Chondrocyte (in vitro differentiated cells): ENCODE results near the gene TET1. TPM values are rescaled to one million over a fixed set of nuclear protein-coding genes. Genes with fewer than 3 reads are reported as not detected.
"Not testable (repeated sequence)": the region's sequence is repeated elsewhere in the genome, so short reads cannot be mapped to it uniquely, and the experiment has no call there.

Experiments used
- DNase-seq: peaks from one replicate; pipeline ENCODE4 v3.0.0; 2021; ENCODE audit warnings: mixed read lengths, low spot score
- H3K27ac Mint-ChIP-seq: one replicate; pipeline ENCODE4 v1.8.0; 2021; ENCODE audit warnings: mild to moderate bottlenecking, moderate library complexity, mixed read lengths; ENCODE audit not compliant: unreplicated experiment
- H3K27me3 Mint-ChIP-seq: 2 replicates; pipeline ENCODE4 v1.8.0; 2021; ENCODE audit warnings: low read depth, mixed read lengths
- H3K36me3 Mint-ChIP-seq: 2 replicates; pipeline ENCODE4 v1.8.0; 2021; ENCODE audit warnings: low read depth, mixed read lengths
- H3K4me1 Mint-ChIP-seq: 2 replicates; pipeline ENCODE4 v1.8.0; 2021; ENCODE audit warnings: low read depth, mild to moderate bottlenecking, mixed read lengths
- H3K4me3 Mint-ChIP-seq: one replicate; pipeline ENCODE4 v1.8.0; 2021; ENCODE audit warnings: mild to moderate bottlenecking, moderate library complexity, mixed read lengths; ENCODE audit not compliant: unreplicated experiment
- H3K9me3 Mint-ChIP-seq: 2 replicates; pipeline ENCODE4 v1.8.0; 2021; ENCODE audit warnings: low read depth, mixed read lengths
- CTCF ChIP-seq: fragments of 200-600 bp; sonication (generic); IDR thresholded peaks from 2 replicates; pipeline ENCODE4 v1.5.0; 2021; ENCODE audit warnings: antibody characterized with exemption, mild to moderate bottlenecking, moderate library complexity
- total RNA-seq: library from RNA; stranded (reverse); gene quantifications from 3 replicates; pipeline ENCODE4 v1.2.1, GENCODE V29; 2021

The TET1 gene
- total RNA-seq, 1 donor from 2014 or later, result 9.7 TPM

DNA sequence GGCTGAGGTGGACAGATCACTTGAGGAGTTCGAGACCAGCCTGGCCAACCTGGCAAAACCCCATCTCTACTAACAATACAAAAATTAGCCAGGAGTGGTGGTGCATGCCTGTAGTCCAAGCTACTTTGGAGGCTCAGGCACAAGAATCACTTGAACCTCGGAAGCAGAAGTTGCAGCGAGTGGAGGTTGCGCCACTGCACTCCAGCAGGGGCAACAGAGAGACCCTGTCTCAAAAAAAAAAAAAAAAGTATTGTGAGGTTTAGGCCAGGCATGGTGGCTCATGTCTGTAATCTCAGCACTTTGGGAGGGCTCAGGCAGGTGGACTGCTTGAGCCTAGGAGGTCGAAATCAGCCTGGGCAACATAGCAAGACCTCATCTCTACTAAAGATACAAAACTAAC is 16.0 kb downstream of the TET1 start:
- TF ChIP-seq CTCF, result peak; percentile 42
- no peak overlapping the region for H3K27ac Mint-ChIP-seq
- no peak for DNase-seq
- no peaks in the 10 kb centered on the region for H3K9me3 Mint-ChIP-seq
- peaks cover 4% of the 10 kb centered on the region for H3K4me1 Mint-ChIP-seq
- no peaks in the 10 kb centered on the region for H3K27me3 Mint-ChIP-seq
- H3K4me3 Mint-ChIP-seq, result no peak overlapping the region
- peaks cover 8% of the 10 kb centered on the region for H3K36me3 Mint-ChIP-seq

DNA sequence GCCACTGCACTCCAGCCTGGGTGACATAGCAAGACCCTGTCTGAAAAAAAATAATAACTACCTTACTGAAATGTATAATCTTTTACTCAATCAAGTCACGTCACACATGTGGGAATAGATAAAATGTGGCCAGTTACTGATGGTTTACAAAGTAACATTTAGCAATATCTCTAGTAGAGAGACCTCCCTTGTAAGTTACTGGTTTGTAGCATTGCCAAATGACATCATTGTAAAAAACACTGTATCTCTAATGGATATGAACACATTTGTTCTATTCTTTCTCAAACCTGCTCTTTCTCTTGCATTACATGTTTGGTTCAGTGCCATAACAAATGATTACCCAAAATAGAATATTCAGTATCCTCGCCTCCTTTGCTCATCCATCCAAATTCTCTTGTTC is 18.8 kb downstream of the TET1 start:
- Mint-ChIP-seq H3K27me3 (no peaks in the 10 kb centered on the region), H3K27ac (no peak overlapping the region)
- TF ChIP-seq CTCF, result no peak

DNA sequence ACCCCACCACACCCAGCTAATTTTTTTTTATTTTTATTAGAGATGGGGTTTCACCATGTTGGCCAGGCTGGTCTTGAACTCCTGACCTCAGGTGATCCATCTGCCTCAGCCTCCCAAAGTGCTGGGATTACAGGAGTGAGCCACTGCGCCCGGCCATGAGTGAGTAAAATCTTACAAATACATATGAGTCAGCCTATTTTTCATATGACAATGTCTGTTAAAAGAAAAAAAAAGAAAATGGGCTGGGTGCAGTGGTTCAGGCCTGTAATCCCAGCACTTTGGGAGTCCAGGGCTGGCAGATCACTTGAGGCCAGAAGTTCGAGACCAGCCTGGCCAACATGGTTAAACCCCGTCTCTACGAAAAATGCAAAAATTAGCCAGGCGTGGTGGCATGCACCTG is 24.1 kb downstream of the TET1 start:
- not testable (repeated sequence) for H3K9me3 Mint-ChIP-seq, H3K4me3 Mint-ChIP-seq, H3K27ac Mint-ChIP-seq, DNase-seq, H3K36me3 Mint-ChIP-seq, H3K4me1 Mint-ChIP-seq, H3K27me3 Mint-ChIP-seq

More for the DNA sequence above, 18.8 kb downstream of the TET1 start:
- Mint-ChIP-seq H3K4me1 (peaks cover 4% of the 10 kb centered on the region), H3K4me3 (no peak overlapping the region), H3K36me3 (peaks cover 3% of the 10 kb centered on the region), H3K9me3 (no peaks in the 10 kb centered on the region)
- DNase-seq, result no peak

DNA sequence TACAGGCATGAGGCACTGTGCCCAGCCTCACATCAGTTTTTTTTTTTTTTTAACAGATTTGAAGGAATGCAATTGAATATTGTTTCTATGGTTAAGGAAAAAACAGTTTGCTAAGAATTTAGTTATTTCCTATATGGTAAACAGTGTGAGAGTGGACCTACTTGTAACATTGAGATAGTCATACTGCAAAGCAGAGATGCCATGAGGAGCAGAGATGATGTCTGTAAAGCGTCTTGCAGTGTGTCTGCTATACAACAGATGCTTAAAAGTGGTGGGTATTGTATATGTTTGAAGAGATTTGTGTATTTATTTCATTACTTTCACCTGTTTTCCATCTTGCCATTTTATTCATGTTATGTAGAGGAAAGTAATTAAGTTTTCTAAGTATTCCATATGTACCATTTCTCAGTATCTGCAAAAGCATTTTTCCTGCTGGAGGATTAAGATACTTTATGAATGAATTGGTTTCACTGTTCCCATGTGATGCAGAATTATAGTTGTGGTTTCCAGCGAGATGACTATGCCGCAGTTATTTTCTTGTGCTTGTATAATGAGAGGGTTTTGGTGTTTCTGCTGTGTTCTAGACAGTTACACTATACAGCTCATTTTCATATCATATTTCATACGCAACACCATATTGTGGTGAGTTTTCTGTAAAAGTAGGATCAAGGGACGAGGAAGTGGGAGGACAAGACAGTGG is 26.6 kb downstream of the TET1 start:
- Mint-ChIP-seq H3K9me3 (no peaks in the 10 kb centered on the region), H3K4me3 (no peak overlapping the region), H3K4me1 (no peaks in the 10 kb centered on the region), H3K27me3 (no peaks in the 10 kb centered on the region), H3K36me3 (peaks cover 2% of the 10 kb centered on the region), H3K27ac (no peak overlapping the region)
- DNase-seq, result no peak
- TF ChIP-seq CTCF, result no peak

DNA sequence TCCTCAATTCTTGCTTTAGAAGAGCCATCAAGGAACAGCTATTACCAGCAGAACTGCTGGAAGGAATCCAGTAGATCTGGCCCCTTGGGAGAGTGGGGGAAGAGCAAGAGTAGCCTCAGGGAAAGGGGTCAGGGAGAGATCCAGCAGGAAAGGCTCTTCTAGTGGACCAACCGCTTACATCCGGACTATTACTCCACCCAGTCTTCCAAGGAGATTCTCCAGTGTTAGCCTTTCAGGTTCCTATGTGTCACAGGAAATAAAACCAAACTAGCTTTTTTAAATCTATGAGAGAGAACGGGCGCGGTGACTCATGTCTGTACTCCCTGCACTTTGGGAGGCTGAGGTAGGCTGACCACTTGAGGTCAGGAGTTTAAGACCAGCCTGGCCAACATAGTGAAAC is 34.3 kb downstream of the TET1 start:
- TF ChIP-seq CTCF, result no peak
- DNase-seq, result no peak
- Mint-ChIP-seq H3K36me3 (no peaks in the 10 kb centered on the region), H3K27ac (peak overlapping the region; percentile 74), H3K9me3 (no peaks in the 10 kb centered on the region), H3K27me3 (no peaks in the 10 kb centered on the region), H3K4me3 (no peak overlapping the region), H3K4me1 (peaks cover 16% of the 10 kb centered on the region)

GRCh38 chr10:68595513-68595912 is 35.4 kb downstream of the TET1 start:
- Mint-ChIP-seq H3K27ac (no peak overlapping the region), H3K4me3 (no peak overlapping the region), H3K4me1 (peaks cover 28% of the 10 kb centered on the region), H3K36me3 (no peaks in the 10 kb centered on the region), H3K9me3 (no peaks in the 10 kb centered on the region), H3K27me3 (no peaks in the 10 kb centered on the region)
- no peak for TF ChIP-seq CTCF
- no peak for DNase-seq
